ENCODE results near the gene ZNF281.
"Not testable (repeated sequence)": the region's sequence is repeated elsewhere in the genome, so short reads cannot be mapped to it uniquely, and the experiment has no call there.

Gene ZNF281

DNA sequence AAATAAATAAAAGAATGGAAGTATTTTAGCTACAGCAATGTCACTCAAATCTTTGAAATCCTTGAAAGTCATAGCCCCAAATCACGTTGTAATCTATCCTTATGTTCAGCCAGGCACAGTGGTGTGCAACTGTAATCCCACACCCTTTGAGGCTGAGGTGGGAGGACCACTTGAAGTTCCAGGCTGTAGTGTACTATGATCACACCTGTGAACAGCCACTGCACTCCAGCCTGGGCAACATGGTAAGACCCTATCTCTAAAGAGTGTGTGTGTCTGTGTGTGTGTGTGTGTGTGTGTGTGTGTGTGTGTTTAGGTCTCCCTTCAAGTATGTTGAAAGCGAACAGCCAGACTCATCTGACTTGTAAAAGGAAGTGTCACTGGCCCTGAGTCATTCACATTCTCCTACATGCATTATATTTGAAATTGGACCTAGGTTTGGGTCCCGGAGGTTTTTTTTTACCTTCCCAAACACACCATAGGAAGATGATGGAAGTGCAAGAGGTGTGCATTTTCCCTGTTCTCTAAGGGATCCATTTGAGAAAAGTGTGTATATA, 50.1 kb downstream of the ZNF281 start:
- no peak for DNase-seq

DNA sequence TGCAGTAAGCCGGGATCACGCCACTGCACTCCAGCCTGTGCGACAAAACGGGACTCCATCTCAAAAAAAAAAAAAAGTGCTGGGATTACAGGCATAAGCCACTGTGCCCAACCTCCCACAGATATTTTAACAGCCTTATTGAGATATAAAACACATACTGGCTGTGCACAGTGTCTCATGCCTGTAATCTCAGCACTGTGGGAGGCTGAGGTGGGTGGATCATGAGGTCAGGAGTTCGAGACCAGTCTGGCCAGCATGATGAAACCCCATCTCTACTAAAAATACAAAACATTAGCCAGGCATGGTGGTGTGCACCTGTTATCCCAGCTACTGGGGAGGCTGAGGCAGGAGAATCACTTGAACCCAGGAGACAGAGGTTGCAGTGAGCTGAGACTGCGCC, 51.9 kb downstream of the ZNF281 start:
- not testable (repeated sequence) for DNase-seq

DNA sequence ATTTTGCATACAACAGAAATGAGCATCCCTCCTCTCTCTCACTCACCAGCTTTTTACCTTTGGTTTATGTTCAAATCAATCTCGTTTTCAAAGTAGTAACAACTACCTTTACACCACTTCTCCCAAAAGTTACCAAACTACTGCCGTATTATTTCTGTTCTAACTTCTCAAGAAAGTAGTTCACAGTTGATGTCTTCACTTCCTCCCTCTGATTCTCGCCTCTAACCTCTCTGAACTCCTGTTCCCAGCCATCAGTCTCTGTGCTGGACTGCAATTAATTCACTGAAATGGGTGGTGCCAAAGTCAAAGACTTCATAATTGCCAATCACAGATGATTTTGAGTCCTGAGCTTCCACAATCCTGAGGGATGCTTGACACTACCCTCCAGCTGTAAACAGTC, 54.0 kb downstream of the ZNF281 start:
- DNase-seq: no peak

Data from activated CD4-positive, alpha-beta T cell treated with anti-CD3 and anti-CD28 coated beads for 1 hour (primary cell).